GM21367 (cell line): Measurements from ENCODE around the gene PGAM4.
"Not testable (repeated sequence)": the region's sequence is repeated elsewhere in the genome, so short reads cannot be mapped to it uniquely, and the experiment has no call there.

Experiments
- ATAC-seq: cut with Tn5 transposase; IDR thresholded peaks from one replicate; pipeline ENCODE4 v1.9.1; 2021; ENCODE audit not compliant: unreplicated experiment

Gene PGAM4

GRCh38 chrX:77969538-77969937 lies at the start of gene PGAM4:
PGAM4 (minus strand) TSS chrX:77969638; CDS start chrX:77969638, 0 bp downstream.
- no peak for ATAC-seq

DNA sequence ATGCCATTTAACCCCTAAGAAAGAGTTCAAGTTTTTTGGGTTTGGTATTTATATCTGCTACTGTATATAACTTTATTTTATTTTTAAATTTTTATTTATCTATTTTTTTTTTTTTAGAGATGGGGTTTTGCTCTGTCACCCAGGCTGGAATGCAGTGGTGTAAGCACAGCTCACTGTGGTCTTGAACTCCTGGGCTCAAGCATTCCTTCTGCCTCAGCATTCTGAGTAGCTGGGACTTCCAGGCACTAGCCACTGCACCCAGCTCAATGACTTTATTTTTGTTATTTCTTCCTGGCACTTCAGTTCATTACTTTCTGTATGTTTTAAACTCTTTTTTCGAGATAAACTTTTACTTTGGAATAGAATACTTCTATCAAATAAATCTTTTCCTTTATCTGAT lies 42.4 kb upstream of the PGAM4 start:
- ATAC-seq = no peak

DNA sequence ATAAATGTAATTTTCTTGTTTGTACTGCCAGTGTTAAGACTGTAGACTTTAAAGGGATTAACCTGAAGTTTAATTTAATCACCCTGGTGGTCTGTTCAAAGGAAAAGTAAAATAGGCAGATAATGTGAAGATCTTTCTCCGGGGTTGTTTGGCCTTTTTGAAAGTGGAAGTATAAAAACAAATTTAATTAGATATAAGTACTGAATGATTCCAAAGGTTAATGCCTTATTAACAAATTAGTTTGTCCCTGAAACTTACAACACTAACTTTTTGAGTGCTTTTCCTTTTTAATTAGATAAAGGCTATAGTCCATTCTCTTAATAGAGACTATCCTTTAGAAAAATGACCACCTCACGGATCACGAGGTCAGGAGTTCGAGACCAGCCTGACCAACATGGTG lies 10.4 kb upstream of the PGAM4 start:
- no peak for ATAC-seq

DNA sequence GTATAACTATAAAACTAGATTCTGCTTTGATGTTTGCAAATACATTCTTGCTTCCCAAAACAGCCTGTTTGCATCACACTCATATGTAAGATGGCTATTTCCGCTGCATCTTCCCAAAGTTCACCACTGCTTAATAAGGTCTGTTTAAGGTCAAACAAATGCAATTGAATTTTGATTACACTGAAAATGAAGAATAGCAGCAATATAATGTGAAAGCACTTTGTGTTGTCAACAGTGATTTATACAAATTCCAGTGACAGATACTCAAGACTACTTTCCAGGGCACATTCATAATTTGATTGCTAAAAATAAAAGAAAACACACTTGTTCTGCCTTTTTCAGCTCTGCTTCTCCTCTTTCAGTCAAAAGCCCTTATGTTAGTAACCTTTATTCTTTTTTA lies 8.1 kb upstream of the PGAM4 start:
- no peak for ATAC-seq

GRCh38 chrX:77977095-77977494 lies 7.7 kb upstream of the PGAM4 start:
- no peak for ATAC-seq

DNA sequence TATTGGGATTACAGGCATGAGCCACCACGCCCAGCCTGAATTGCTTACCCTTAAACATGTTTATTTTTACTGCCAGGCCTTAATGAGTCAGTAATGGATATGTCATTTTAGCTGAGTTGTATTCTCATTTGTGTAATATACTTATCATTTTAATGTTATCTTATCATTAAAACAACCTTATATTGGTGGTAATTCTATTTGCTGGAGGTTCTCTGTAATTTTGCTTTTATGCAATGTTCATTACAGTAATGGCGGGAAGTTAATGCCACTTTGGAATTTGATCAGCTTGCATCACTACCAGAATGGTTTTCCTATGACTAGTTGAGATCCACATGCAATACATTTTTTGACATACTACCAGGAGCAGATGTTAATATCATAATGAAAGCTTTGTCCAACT lies 6.3 kb upstream of the PGAM4 start:
- no peak for ATAC-seq

DNA sequence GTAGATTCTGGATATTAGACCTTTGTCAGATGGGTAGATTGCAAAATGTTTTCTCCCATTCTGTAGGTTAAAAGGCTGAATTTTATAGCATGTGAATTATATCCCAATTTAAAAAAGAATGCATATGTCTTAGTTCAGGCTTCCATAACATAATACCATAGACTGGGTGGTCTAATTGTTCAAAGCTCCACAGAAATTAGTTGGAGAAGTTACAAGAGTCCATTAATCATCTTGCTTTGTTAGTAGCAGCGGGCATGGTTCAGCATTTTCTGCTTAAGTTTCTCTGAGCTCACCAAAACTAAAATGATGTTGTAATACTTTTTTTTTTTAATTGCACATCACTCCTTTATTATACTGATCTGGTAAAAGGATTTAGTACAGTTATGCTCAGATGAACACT lies 1.8 kb downstream of the PGAM4 start:
- no peak for ATAC-seq

DNA sequence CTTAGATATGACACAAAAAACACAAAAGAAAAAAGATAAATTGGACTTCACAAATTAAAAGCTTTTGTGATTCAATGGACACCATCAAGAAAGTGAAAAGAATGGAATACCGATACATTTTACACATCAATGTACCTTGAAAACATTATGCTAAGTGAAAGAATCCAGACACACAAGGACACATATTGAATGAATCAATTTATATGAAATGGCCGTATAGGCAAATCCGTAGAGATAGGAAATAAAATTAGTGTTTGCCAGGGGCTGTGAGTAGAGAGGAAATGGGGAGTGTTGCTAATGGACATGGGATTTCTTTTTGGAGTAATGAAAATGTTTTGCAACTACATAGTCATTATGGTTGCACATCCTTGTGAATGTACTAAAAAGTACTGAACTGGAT lies 3.1 kb downstream of the PGAM4 start:
- ATAC-seq = no peak

DNA sequence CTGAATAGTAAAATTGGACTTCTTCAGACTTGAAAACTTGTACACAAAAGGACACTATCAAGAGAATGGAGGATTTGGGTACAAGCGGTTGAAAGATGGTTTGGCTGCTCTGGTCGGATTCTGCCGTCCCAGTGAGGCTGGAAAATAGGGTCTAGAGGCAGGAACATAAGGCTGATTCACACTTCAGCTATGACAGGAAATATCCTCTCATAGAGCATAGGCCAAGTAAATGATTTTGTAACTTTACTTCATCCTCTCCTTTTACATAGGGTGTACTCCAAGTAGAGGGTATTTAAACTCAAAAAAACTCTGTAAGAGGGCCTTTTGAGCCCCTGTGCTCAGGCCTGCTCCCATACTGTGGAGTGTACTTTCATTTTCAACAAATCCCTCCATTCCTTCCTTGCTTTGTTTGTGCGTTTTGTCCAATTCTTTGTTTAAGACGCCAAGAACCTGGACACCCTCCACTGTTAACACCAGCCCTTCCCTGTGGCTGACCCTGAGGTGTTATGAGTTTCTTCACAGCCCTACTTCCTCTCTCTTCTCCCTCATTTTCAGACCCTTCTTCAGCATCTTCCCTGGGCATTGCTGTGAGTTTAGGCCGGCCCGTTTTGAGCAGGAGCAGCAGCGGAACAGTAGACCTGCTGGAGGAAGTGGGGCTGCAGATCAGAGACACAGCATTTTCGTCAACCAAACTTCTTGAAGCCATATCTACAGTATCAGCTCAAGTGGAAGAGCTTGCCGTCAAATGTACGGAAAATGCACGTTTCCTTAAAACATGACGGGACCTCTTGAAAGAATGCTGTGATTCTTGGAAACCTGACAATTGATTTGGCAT lies 7.2 kb downstream of the PGAM4 start:
- ATAC-seq = no peak

DNA sequence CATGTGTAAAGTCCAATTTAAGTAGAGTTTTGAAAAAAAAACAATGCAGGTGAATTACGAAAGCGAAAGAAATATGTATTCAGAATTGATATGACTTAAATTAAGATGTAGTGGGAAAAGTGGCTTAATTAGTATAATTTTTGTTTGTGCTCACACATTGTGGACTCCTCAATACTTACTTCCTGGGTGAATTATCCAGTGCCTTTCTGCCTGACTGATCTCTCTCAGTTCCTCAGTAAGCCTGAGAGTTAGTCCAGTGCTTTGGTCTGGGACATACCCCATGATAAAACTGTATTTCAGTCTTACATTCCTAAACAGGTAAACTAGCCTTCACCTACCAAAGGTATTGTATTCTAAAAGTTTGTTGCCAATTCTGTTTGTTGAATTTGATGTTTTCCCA lies 8.4 kb downstream of the PGAM4 start:
- ATAC-seq = no peak

DNA sequence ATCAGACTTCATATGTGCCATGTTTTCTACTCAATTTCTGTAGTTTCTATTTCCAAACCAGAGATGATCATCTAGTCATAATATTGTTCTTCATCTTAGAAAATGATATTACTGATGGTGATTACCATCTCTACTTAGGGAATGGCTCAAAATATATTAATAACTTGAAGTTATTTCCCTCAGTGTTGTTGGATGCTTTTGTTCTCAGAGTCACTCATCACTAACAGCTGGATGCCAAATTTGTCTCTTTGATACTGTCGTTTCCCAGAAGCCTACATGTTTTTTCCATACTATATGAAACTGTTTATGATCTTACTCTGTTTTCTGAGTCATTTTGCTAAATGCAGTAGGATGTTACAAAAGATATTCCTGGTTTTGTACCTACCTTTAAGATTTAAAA lies 8.9 kb downstream of the PGAM4 start:
- no peak for ATAC-seq

- ATAC-seq = no peak
Measured at GRCh38 chrX:77953708-77954107, 15.7 kb downstream of the PGAM4 start.

GRCh38 chrX:77953302-77953701 lies 16.1 kb downstream of the PGAM4 start:
- ATAC-seq = no peak

- ATAC-seq = no peak
Measured at GRCh38 chrX:77952173-77952572, 17.3 kb downstream of the PGAM4 start.

- no peak for ATAC-seq
Measured at GRCh38 chrX:77949840-77950239, 19.6 kb downstream of the PGAM4 start.

GRCh38 chrX:77946571-77946970 lies 22.9 kb downstream of the PGAM4 start:
- no peak for ATAC-seq

DNA sequence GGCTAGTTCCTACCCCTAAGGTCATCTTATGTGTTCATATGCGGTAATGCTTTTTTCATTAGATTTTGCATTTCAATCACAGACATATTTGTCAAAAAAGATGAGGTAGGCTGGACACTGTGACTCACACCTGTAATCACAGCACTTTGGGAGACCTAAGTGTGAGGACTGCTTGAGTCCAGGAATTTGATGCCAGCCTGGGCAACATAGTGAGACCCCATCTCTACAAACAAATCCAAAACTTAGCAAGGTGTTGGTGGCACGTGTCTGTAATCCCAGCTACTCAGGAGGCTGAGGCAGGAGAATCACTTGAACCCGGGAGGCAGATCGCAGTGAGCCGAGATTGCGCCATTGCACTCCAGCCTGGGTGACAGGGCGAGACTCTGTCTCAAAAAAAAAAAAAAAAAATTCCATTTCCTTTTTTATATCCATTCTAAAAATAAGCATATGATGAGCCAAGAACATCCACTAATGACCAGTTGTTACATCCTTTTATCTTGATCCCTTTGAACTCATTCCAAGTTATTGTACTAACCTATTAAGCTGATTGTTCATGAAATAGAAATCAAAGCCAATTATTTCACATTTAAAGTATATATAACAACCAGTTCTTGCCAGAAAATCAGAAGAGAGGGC lies 23.4 kb downstream of the PGAM4 start:
- no peak for ATAC-seq

- ATAC-seq = not testable (repeated sequence)
Measured at GRCh38 chrX:77945031-77945430, 24.4 kb downstream of the PGAM4 start.

DNA sequence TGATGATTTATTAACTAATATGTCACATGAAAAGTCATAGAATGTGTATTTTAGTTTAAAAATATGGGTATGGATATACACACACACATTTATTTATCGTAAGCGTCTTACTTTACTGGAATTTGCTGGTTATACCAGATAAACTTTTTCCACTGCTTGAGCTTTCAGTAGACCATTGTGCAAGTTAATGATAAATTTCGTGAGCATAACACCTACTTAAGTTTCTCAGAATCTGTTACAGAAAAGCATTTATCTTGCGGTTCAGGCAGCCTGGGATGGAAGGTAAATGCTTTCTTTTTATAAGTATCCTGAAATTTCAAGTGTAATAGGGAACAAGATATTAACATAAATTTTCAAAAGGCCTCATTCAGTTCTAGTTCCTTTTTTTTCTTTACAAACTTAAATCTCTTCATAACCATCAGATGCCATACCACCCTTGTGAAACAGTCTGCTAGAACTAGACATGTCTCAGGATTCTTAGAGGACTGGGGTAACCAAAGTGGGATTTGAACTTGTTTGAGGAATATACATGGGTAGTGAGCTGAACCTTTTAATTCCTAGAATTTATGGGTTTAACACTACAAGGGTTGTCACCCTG lies 31.3 kb downstream of the PGAM4 start:
- ATAC-seq = no peak

GRCh38 chrX:77937291-77937690 lies 32.1 kb downstream of the PGAM4 start:
- no peak for ATAC-seq

DNA sequence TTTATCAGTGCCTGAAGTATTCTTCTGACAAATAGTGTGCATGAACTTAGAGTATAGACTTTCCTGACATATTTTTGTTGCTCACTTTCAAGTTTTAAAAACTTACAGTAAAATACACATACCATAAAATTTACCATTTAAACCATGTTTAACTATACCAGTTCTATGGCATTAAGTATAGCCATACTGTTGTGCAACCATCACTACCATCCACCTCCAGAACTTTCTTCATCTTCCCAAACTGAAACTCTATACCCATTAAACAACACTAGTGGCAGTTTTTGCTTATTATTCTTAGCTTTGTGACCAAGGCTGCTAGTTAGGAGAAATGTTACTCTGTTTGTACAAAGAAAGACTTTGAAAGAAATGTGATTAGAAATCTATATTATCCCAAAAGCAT lies 33.1 kb downstream of the PGAM4 start:
- ATAC-seq = no peak

DNA sequence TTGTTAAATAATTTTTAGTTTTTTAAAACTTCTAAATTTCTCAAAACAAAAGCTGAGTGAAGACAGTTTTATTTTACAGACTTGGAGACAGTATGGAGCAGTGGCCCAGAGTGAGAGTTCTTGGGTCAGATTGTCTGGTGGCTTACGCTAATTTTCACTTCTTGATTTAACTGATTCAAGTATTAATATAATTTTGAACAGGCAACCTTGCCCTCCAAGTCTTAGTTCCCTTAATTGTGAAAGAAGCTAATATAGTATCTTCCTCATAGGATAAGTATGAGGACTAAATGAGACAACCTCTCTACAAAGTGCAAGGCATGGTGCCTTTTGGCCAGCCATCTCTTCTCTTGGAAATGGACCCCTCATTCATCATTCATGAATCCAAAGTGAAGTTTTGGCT lies 33.6 kb downstream of the PGAM4 start:
- no peak for ATAC-seq
